SK-N-SH (cell line): ENCODE measurements around the gene KRT25. TPM values are rescaled to one million over a fixed set of nuclear protein-coding genes. Genes with fewer than 3 reads are reported as not detected.

Experiments
- CTCF ChIA-PET: fragments of 300-600, 350-600 bp; formaldehyde crosslinking; extraction: SDS; loops from one replicate; lab custom pipeline; 2021; lab: Yijun Ruan, JAX
- POLR2A ChIA-PET: fragments of 350-600 bp; sonication (Branson Sonifier 250); formaldehyde crosslinking; extraction: SDS; loops from one replicate; lab custom pipeline; 2020; ENCODE audit warnings: antibody characterized with exemption, inconsistent platforms; lab: Yijun Ruan, JAX
- DNase-seq: peaks from one replicate; pipeline ENCODE4 v3.0.0; 2012
- H2AFZ ChIP-seq: fragments of 200-600 bp; sonication (generic); 2 replicates; pipeline ENCODE4 v1.8.1; 2016; ENCODE audit warnings: antibody characterized with exemption, mild to moderate bottlenecking, low read depth
- H3F3A ChIP-seq: fragments of 200-600 bp; sonication (generic); replicated peaks from 2 replicates; pipeline ENCODE3; 2016; ENCODE audit warnings: antibody characterized with exemption, mild to moderate bottlenecking; ENCODE audit not compliant: insufficient read depth
- H3K27ac ChIP-seq, 2 experiments: fragments of 200-500 bp in 1 of 2; fragments of 200-600 bp in 1 of 2; sonication (Bioruptor generic) in 1 of 2; sonication (generic), shearing (Covaris generic) in 1 of 2; 2 replicates each; pipeline versions ENCODE4 v1.5.1 to v1.6.1; 2014 to 2016; ENCODE audit warnings: low read depth in 2 of 2, inconsistent platforms in 1 of 2, low read length in 1 of 2, mild to moderate bottlenecking in 1 of 2, mixed read lengths in 1 of 2
- H3K27me3 ChIP-seq: fragments of 200-600 bp; sonication (generic), shearing (Covaris generic); 2 replicates; pipeline ENCODE4 v1.6.1; 2016; ENCODE audit warnings: mixed run types; ENCODE audit not compliant: insufficient read depth
- H3K36me3 ChIP-seq, 2 experiments: fragments of 200-500 bp in 1 of 2; fragments of 200-600 bp in 1 of 2; sonication (Bioruptor generic) in 1 of 2; sonication (generic) in 1 of 2; replicated peaks in 1 of 2; 2 replicates each; pipeline versions ENCODE3 to v1.5.1; 2014 to 2016; ENCODE audit warnings: low read length in 1 of 2, mild to moderate bottlenecking in 1 of 2; ENCODE audit not compliant: insufficient read depth in 2 of 2, control insufficient read depth in 1 of 2
- H3K4me1 ChIP-seq, 2 experiments: fragments of 200-500 bp in 1 of 2; fragments of 200-600 bp in 1 of 2; sonication (Bioruptor generic) in 1 of 2; sonication (generic), shearing (Covaris generic) in 1 of 2; 2 replicates each; pipeline versions ENCODE4 v1.5.1 to v1.6.1; 2014 to 2016; ENCODE audit warnings: low read depth in 1 of 2, low read length in 1 of 2, mixed run types in 1 of 2; ENCODE audit not compliant: insufficient read depth in 2 of 2, control insufficient read depth in 1 of 2
- H3K4me2 ChIP-seq: fragments of 200-600 bp; sonication (generic), shearing (Covaris generic); 2 replicates; pipeline ENCODE4 v1.6.1; 2017; ENCODE audit warnings: mixed run types
- H3K4me3 ChIP-seq, 2 experiments: fragments of 200-500 bp in 1 of 2; fragments of 200-600 bp in 1 of 2; sonication (Bioruptor generic) in 1 of 2; sonication (generic), shearing (Covaris generic) in 1 of 2; 2 replicates each; pipeline versions ENCODE4 v1.5.1 to v1.8.1; 2014 to 2016; ENCODE audit warnings: low read depth in 2 of 2, inconsistent platforms in 1 of 2, low read length in 1 of 2, mild to moderate bottlenecking in 1 of 2, mixed read lengths in 1 of 2, moderate library complexity in 1 of 2
- H3K79me2 ChIP-seq: fragments of 200-600 bp; sonication (generic); 2 replicates; pipeline ENCODE4 v1.8.1; 2017; ENCODE audit warnings: mild to moderate bottlenecking; ENCODE audit not compliant: insufficient read depth
- H3K9ac ChIP-seq: fragments of 200-600 bp; sonication (generic); 2 replicates; pipeline ENCODE4 v1.6.1; 2017; ENCODE audit warnings: mixed run types
- H3K9me2 ChIP-seq: fragments of 200-600 bp; sonication (generic); 2 replicates; pipeline ENCODE4 v1.6.1; 2017; ENCODE audit warnings: mixed run types
- H3K9me3 ChIP-seq: fragments of 200-600 bp; sonication (generic); 2 replicates; pipeline ENCODE4 v1.6.1; 2017; ENCODE audit warnings: mixed run types, mild to moderate bottlenecking, moderate library complexity
- H4K20me1 ChIP-seq: fragments of 200-600 bp; sonication (generic); 2 replicates; pipeline ENCODE4 v1.6.1; 2017; ENCODE audit warnings: mild to moderate bottlenecking, mixed run types; ENCODE audit not compliant: insufficient read depth
- ELF1 ChIP-seq: IDR thresholded peaks from 2 replicates; pipeline ENCODE4 v1.4.0; 2012
- EP300 ChIP-seq, 2 experiments: IDR thresholded peaks; 2 replicates each; pipeline versions ENCODE4 v1.4.0 to v1.6.1; 2012; ENCODE audit warnings: borderline replicate concordance in 1 of 2, low read depth in 1 of 2, low read length in 1 of 2
- EZH2phosphoT487 ChIP-seq: fragments of 200-600 bp; sonication (generic); IDR thresholded peaks from 2 replicates; pipeline ENCODE4 v1.6.1; 2017; ENCODE audit warnings: low read depth, mixed run types, mild to moderate bottlenecking, antibody characterized with exemption, moderate library complexity, borderline replicate concordance
- FOSL2 ChIP-seq: IDR thresholded peaks from 2 replicates; pipeline ENCODE4 v1.4.0; 2012; ENCODE audit warnings: low read depth, mild to moderate bottlenecking, moderate library complexity, borderline replicate concordance
- FOXJ3 ChIP-seq: sonication (generic); formaldehyde crosslinking; IDR thresholded peaks from 2 replicates; pipeline ENCODE4 v1.5.1; 2020; ENCODE audit warnings: mild to moderate bottlenecking, missing genetic modification reagents
- MEF2A ChIP-seq: IDR thresholded peaks from 2 replicates; pipeline ENCODE4 v1.4.0; 2012; ENCODE audit warnings: low read depth, borderline replicate concordance
- POLR2AphosphoS5 ChIP-seq: IDR thresholded peaks from 2 replicates; pipeline ENCODE4 v1.6.1; 2012; ENCODE audit warnings: low read depth, low read length
- REST ChIP-seq: IDR thresholded peaks from 2 replicates; pipeline ENCODE4 v1.6.1; 2012; ENCODE audit warnings: mild to moderate bottlenecking, low read depth, low read length, moderate library complexity
- SIN3A ChIP-seq: IDR thresholded peaks from 2 replicates; pipeline ENCODE4 v1.6.1; 2012; ENCODE audit warnings: low read depth, mild to moderate bottlenecking, low read length, moderate library complexity, borderline replicate concordance
- SMC3 ChIP-seq: IDR thresholded peaks from 2 replicates; pipeline ENCODE4 v1.6.1; 2012; ENCODE audit warnings: low read depth, low read length, improper control_type of control experiment
- TAF1 ChIP-seq: IDR thresholded peaks from 2 replicates; pipeline ENCODE4 v1.6.1; 2012; ENCODE audit warnings: low read depth, mild to moderate bottlenecking, low read length, moderate library complexity, borderline replicate concordance
- TEAD4 ChIP-seq: IDR thresholded peaks from 2 replicates; pipeline ENCODE4 v1.4.0; 2012; ENCODE audit warnings: mild to moderate bottlenecking, borderline replicate concordance; ENCODE audit not compliant: insufficient read depth
- USF2 ChIP-seq: fragments of 150-350 bp; IDR thresholded peaks from 2 replicates; pipeline ENCODE4 v1.6.1; 2017; ENCODE audit warnings: antibody characterized with exemption, low read length, low read depth, borderline replicate concordance
- WGBS: methylation state at CpG from one replicate; pipeline ENCODE4 v1.1.6; 2017; ENCODE audit warnings: low lambda C conversion rate; 5-methylcytosine and 5-hydroxymethylcytosine counted together
- polyA plus RNA-seq, 3 experiments: library from polyadenylated mRNA; depleted of rRNA; stranded (reverse); fragments of >200 nt; gene quantifications; 2 replicates each; pipeline ENCODE4 v1.2.3, GENCODE V29; 2012

KRT25 gene
- polyA plus RNA-seq, 1 of the 3 experiments (the other 2 are of a cell fraction), result not detected

GRCh38 chr17:40717776-40718175 is 37.4 kb downstream of the KRT25 start:
- no peaks in the 10 kb centered on the region for H3F3A ChIP-seq
- H3K4me2 ChIP-seq, result no peak overlapping the region
- TF ChIP-seq REST, result no peak
- no peak for TF ChIP-seq TAF1
- no peak for TF ChIP-seq EZH2phosphoT487
- TF ChIP-seq POLR2AphosphoS5, result no peak
- no peak for TF ChIP-seq ELF1
- TF ChIP-seq TEAD4, result no peak
- TF ChIP-seq USF2, result no peak
- no peak for TF ChIP-seq SMC3
- TF ChIP-seq EP300 (IDR thresholded peaks at IDR 0.05; ENCODE audit: borderline replicate concordance in 1 of 2, low read depth in 1 of 2, low read length in 1 of 2), result no peak
- TF ChIP-seq FOSL2, result no peak
- TF ChIP-seq MEF2A, result no peak
- DNase-seq, result no peak
- H3K4me1 ChIP-seq, result no peaks in the 10 kb centered on the region; a peak in 1 of 4 replicates
- no peak overlapping the region for H3K27ac ChIP-seq
- no peaks in the 10 kb centered on the region for H3K9me3 ChIP-seq
- no peak overlapping the region for H3K4me3 ChIP-seq
- H3K27me3 ChIP-seq, result peaks cover 40% of the 10 kb centered on the region
- no peak overlapping the region for H2AFZ ChIP-seq
- H3K79me2 ChIP-seq, result no peaks in the 10 kb centered on the region
- H3K36me3 ChIP-seq, result no peaks in the 10 kb centered on the region
- no peaks in the 10 kb centered on the region for H4K20me1 ChIP-seq
- CTCF ChIA-PET, result interaction anchor here (0.6 to 2.1 kb wide), 2 partner anchors 10 to 950 kb away, joined by 3 to 6 read pairs; no protein-coding TSS in a partner anchor
- WGBS, result 11% methylated on average over 3 of the region's 3 CpGs
- H3K9ac ChIP-seq, result no peak overlapping the region
- no peaks in the 10 kb centered on the region for H3K9me2 ChIP-seq
- POLR2A ChIA-PET, result no interaction called here

- H3K79me2 ChIP-seq, result no peaks in the 10 kb centered on the region
- POLR2A ChIA-PET, result no interaction called here
Measured at GRCh38 chr17:40714473-40714872, 40.7 kb downstream of the KRT25 start.

More at GRCh38 chr17:40714473-40714872, 40.7 kb downstream of the KRT25 start:
- no peak overlapping the region for H3K4me3 ChIP-seq
- peaks cover 67% of the 10 kb centered on the region for H3K27me3 ChIP-seq
- no peak for DNase-seq
- no peaks in the 10 kb centered on the region for H3K9me2 ChIP-seq
- H3K9ac ChIP-seq, result no peak overlapping the region
- no peaks in the 10 kb centered on the region for H3K36me3 ChIP-seq
- H4K20me1 ChIP-seq, result no peaks in the 10 kb centered on the region
- no peaks in the 10 kb centered on the region; a peak in 1 of 4 replicates for H3K4me1 ChIP-seq
- TF ChIP-seq FOXJ3 (CRISPR knock-in tag) (no peak), SIN3A (no peak), TEAD4 (no peak)
- no peak overlapping the region for H3K4me2 ChIP-seq
- H3F3A ChIP-seq, result no peaks in the 10 kb centered on the region
- no peak overlapping the region for H2AFZ ChIP-seq
- CTCF ChIA-PET, result no interaction called here
- no peaks in the 10 kb centered on the region for H3K9me3 ChIP-seq
- 15% methylated on average over 6 of the region's 6 CpGs for WGBS
- no peak overlapping the region for H3K27ac ChIP-seq
